ENCODE results near the gene IFT172.
"Not testable (repeated sequence)": the region's sequence is repeated elsewhere in the genome, so short reads cannot be mapped to it uniquely, and the experiment has no call there.

Gene IFT172, protein sequence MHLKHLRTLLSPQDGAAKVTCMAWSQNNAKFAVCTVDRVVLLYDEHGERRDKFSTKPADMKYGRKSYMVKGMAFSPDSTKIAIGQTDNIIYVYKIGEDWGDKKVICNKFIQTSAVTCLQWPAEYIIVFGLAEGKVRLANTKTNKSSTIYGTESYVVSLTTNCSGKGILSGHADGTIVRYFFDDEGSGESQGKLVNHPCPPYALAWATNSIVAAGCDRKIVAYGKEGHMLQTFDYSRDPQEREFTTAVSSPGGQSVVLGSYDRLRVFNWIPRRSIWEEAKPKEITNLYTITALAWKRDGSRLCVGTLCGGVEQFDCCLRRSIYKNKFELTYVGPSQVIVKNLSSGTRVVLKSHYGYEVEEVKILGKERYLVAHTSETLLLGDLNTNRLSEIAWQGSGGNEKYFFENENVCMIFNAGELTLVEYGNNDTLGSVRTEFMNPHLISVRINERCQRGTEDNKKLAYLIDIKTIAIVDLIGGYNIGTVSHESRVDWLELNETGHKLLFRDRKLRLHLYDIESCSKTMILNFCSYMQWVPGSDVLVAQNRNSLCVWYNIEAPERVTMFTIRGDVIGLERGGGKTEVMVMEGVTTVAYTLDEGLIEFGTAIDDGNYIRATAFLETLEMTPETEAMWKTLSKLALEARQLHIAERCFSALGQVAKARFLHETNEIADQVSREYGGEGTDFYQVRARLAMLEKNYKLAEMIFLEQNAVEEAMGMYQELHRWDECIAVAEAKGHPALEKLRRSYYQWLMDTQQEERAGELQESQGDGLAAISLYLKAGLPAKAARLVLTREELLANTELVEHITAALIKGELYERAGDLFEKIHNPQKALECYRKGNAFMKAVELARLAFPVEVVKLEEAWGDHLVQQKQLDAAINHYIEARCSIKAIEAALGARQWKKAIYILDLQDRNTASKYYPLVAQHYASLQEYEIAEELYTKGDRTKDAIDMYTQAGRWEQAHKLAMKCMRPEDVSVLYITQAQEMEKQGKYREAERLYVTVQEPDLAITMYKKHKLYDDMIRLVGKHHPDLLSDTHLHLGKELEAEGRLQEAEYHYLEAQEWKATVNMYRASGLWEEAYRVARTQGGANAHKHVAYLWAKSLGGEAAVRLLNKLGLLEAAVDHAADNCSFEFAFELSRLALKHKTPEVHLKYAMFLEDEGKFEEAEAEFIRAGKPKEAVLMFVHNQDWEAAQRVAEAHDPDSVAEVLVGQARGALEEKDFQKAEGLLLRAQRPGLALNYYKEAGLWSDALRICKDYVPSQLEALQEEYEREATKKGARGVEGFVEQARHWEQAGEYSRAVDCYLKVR (N-terminal part only)

DNA sequence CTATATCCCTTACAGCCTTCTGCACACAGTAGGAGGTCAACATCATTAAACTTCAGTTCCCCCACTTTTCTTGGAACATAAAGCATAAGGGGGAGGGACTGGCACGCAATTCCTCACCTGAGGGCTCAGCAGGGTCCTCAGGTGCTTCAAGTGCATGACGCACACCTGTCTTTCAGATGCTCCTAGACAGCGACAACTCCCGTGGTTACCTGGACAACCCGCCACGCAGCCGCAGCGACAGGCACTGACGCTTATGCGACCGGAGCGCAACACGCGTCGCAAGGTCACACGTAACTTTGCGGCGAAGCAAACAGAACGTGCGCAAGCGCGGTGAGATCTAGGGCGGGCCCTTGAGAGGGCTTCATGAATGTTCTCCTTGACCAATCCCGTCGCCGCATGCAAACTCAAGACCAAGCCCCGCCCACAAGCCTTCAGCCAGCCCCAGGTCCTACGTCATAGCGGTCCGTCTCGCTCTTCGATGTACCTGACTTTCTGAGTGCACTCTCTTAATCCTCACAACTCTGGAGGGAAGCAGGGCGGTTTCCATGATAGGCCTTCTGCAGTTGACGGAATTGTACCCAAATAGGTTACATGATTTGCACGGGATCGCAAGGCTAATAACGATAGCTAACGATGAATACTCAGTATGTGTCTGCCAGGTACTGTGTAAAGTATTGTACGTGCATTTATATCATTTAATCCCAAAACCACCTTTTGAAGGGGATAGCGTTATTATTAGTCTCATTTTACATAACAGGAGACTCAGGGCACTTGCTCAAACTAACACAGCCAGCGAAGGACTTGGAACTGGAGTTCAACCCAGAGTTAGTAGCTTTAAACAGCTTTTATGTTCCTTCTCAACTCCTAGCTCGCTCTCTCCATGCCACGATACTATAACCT is at the start of gene IFT172:
Gene IFT172, minus strand, starts transcription at position 246 of the 900 bp plus-strand sequence. Its CDS starts 90 bp downstream, at position 156.
- FAIRE-seq (peak; percentile 84), DNase-seq (ENCODE audit: low spot score) (peak; percentile 96)

DNA sequence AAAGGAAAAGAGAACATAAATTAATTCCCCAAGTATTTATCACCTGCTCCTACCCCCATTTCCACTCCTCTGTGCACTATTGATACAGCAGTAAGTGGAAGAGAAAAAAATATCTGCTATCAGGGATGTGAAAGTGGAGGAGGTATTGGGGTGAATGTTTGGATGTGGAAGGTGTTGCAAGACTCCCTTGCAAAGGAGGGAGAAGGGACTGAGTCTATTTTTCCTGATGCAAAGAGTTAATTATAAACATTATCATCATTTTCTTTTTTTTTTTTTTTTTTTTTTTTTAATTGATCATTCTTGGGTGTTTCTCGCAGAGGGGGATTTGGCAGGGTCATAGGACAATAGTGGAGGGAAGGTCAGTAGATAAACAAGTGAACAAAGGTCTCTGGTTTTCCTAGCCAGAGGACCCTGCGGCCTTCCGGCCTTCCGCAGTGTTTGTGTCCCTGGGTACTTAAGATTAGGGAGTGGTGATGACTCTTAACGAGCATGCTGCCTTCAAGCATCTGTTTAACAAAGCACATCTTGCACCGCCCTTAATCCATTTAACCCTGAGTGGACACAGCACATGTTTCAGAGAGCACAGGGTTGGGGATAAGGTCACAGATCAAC is 49.4 kb upstream of the IFT172 start:
- FAIRE-seq; DNase-seq (ENCODE audit: low spot score): not testable (repeated sequence)

DNA sequence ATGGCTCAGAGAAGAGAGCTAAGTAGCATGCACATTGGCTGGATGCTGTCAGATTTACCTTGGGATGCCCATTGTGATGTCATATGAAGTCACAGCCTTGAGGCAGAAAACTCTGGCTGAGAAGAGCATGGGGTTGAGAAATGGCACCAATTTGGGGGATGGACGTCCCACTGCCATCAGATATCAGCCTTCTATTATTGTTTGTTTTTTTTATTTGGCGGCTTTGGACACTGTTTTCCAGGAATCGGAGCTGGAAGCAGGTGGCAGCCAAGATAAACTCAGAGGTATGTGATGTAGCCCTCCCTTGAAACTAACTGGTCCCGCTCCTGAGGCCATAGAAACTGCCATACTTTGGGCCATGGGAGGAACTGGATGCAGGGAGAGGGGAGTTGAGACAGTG is 47.7 kb upstream of the IFT172 start:
- FAIRE-seq: no peak
- DNase-seq (ENCODE audit: low spot score): no peak

DNA sequence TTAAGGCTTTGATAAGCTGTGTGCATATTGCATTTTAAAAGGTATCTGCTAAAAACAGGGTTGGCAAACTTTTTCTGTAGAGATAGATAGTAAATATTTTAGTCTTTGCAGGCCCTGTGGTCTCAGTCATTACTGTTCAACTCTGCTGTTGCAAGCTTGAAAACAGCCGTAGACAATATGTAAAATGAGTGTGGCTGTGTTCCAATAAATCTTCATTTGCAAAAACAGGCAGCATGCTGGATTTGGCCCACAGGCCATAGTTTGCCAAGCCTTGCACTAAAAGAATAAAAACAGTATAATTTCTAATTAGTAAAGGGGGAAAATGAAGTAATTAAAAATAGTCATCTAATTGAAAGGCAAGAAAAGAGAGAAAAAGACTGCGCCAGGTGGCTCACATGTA is 42.4 kb upstream of the IFT172 start:
- FAIRE-seq: no peak
- DNase-seq (ENCODE audit: low spot score): no peak

DNA sequence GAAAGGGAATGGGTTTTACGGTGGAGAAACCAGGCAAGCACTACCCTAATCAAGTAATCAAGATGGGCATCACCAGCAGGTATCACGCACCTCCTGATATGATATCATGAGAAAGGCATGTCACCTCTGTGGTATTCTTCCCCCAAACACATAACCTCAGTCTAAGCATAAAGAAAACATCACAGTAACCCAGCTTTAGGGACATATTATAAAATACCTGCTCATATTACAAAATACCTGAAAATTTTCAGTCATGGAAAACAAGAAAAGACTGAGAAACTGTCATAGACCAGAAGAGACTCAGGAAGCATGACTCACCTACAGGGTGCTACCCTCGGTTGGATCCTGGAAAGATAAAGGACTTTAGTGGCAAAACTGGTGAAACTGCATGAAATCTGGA is 37.6 kb upstream of the IFT172 start:
- FAIRE-seq (peak; percentile 46), DNase-seq (ENCODE audit: low spot score) (peak; percentile 31)

DNA sequence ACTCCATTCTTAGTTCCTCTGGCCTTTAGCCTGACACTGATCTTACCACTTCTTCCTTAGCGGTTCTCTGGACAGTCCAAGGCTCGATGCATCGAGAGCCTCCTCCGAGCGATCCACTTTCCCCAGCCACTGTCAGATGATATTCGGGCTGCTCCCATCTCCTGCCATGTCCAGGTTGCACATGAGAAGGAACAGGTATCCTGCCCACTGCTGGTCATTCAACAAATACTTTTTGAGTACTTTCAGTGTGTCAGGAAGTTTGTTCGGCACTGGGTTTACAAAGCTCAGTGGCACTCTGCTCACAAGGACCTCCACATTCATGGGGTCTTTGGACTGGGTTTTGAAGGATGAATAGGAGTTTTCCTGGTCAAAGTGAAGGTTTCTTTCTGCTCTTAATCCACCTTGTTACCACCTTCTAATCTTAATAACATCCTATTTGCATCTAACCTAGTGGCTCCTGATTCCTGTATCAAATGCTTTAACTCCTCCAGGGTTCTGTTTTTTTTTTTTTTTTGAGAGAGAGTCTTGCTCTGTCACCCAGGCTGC is 32.9 kb upstream of the IFT172 start:
- no peak for DNase-seq (ENCODE audit: low spot score)
- FAIRE-seq: no peak

DNA sequence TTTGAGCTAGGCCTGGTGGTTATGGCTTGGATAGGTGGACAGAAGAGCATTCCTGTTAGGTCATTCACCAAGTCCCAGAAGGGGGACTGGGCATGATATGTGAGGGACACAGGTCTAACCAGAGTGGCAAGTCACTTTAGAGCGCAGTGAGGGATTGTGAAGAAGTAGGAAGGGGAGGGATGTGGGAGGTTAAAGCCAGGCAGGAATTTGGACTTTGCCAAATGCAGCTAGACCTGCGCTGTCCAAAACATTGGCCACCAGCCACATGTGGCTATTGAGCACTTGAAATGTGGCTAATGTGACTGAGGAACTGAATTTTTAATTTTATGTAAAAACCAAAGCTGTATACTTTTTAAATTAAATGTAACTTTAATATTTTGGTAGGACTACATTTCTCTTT is 30.8 kb upstream of the IFT172 start:
- FAIRE-seq (no peak), DNase-seq (ENCODE audit: low spot score) (no peak)

DNA sequence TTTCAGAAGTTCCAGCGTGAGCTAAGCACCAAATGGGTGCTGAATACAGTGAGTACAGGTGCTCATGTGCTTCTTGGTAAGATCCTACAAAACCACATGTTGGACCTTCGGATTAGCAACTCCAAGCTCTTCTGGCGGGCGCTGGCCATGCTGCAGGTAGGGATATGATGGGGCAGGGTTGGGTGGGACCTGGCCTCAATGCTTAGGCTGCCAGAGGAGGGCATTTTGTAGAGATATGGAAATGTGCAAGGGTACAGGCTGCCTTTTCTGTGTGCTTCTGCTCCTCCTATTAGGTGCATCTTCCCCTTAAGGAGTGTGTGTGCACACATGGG is 29.2 kb upstream of the IFT172 start:
- FAIRE-seq (no peak), DNase-seq (ENCODE audit: low spot score) (no peak)

DNA sequence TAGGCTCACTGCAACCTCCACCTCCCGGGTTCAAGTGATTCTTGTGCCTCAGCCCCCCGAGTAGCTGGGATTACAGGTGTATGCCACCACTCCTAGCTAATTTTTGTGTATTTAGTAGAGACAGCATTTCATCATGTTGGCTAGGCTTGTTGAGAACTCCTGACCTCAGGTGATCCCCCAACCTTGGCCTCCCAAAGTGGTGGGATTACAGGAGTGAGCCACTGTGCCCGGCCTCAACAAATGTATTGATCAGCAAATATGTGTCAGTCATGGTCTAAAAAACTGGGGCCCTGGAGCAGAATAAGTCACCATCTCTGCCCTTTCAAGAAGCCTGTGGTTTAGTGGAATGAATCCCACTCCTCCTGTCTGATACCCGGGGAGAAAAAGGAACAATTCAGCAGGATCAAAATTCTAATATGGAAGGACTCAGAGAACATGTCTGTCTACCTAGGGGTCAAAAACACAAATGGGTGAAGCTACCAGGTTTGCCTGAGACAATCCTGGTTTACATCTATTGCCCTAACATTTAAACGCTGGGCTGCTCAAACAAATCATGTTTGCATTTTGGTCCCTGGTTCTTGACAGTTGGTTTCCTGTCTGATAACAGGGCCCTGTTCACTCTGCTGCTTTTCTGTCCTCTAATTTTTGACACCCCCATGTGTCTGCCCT is 28.7 kb upstream of the IFT172 start:
- FAIRE-seq: no peak
- no peak for DNase-seq (ENCODE audit: low spot score)

DNA sequence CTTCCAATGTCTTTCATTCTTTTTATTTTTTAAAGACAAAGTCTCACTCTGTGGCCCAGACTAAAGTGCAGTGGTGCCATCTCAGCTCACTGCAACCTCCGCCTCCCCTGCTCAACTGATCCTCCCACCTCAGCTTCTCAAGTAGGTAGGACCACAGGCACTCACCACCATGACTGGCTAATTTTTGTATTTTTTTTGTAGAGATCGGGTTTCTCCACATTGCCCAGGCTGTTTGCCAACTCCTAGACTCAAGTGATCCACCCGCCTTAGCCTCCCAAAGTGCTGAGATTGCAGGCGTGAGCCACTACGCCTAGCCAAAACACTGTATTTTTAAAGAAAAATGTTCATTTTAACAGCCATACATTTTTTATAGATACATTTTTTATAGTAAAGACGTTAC is 19.8 kb upstream of the IFT172 start:
- FAIRE-seq (no peak), DNase-seq (ENCODE audit: low spot score) (no peak)

DNA sequence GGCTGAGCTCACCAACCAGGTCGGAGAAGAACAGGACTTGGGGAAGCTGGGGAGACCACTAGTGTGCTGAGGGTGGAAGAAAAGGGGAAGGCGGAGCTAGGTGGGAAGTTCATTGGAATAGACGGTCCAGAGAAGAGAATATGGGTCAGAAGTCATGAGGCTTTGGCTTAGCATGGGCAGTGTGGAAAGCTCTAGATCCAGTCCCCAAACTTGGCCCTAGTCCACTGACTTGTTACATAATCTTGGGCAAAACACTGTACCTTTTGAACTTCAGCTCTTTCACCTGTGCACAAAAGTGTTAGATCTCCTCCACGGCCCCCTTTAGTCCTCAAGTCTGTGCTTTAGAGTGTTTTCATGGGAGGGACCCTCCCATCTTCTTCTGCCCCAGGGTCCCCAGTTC is 17.8 kb upstream of the IFT172 start:
- DNase-seq (ENCODE audit: low spot score) (no peak), FAIRE-seq (no peak)

DNA sequence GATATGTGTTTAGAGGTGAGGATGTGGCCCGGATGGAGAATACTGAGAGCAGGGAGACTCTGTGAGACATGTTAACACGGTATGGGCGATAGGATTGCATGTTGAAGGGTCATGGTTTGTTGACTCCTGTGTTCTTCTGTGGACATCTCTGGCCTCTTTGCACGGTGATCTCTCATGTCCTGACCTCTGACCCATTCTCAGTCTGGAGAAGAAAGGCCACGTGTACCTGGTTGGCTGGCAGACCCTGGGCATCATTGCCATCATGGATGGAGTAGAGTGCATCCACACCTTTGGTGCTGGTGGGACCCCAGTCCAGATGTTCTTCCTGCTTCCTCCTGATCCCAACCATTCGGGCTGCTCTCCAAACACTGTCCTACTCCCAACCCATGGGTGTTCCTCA is 17.0 kb upstream of the IFT172 start:
- FAIRE-seq: no peak
- no peak for DNase-seq (ENCODE audit: low spot score)

DNA sequence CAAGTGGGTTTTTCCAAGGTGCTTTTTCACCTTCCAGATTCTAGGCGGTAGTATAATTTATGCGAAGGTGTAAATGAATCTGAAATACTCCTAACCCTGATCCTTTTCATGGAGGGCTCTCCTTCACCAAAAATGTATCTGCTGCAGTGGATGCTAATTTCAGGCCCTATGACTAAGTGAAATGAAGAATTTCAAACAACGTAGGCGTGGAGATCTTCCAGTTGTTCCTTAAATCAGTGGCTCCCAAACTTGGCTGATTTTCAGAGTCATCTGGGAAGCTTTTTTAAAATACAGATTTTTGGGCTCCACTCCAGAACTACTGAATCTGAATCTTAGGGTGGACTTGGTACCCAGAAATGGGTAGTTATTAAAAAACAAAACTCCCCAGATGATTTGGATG is 12.6 kb upstream of the IFT172 start:
- DNase-seq (ENCODE audit: low spot score) (no peak), FAIRE-seq (no peak)

DNA sequence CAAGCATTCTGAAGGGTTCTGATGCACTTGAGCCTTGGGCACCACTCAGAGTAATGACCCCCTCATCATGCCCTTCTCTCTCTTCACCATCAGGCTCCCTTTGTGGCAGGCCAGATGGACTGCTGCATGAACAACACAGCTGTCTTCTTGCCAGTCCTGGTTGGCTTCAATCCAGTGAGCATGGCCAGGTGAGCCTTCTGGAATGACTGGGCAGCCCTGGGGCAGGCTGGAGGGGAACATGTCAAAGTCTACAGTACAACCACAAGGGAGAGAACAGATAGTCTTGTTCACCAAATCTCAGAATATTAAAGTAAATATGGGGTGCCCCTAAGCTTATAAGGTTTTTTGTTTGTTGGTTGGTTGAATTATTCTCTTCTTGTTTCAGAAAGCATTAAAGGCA is 11.5 kb upstream of the IFT172 start:
- no peak for DNase-seq (ENCODE audit: low spot score)
- no peak for FAIRE-seq

DNA sequence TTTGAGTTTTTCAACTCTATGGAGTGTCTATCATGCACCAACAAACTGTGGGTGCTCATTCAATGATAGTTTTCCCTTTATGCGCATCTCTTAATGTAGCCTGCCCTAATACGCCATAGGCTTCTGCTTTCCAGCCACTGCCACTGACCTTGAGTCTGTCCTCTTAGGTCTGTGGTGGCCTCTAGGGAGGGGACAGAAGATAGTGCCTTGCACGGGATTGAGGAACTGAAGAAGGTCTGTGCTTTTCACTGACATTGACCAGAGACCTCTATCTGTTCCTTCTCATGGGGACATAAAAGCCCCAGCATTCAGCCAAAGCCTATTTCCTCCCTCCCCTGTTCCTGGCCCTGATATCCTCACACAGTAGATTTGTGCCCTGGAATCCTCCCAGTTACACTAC is 9.4 kb upstream of the IFT172 start:
- DNase-seq (ENCODE audit: low spot score) (no peak), FAIRE-seq (no peak)

DNA sequence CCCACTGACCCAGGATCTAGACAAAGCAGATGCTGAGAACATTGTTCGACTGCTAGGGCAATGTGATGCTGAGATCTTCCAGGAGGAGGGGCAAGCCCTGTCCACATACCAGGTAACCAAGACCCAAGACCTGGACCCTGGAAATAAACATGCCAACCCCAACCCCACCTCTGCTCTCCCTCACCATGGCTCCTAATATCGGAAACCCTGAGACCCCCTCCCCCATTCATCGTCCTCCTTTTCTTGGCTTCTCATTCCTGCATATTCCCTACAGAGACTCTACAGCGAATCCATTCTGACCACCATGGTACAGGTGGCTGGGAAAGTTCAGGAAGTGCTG is 7.7 kb upstream of the IFT172 start:
- FAIRE-seq: no peak

DNA sequence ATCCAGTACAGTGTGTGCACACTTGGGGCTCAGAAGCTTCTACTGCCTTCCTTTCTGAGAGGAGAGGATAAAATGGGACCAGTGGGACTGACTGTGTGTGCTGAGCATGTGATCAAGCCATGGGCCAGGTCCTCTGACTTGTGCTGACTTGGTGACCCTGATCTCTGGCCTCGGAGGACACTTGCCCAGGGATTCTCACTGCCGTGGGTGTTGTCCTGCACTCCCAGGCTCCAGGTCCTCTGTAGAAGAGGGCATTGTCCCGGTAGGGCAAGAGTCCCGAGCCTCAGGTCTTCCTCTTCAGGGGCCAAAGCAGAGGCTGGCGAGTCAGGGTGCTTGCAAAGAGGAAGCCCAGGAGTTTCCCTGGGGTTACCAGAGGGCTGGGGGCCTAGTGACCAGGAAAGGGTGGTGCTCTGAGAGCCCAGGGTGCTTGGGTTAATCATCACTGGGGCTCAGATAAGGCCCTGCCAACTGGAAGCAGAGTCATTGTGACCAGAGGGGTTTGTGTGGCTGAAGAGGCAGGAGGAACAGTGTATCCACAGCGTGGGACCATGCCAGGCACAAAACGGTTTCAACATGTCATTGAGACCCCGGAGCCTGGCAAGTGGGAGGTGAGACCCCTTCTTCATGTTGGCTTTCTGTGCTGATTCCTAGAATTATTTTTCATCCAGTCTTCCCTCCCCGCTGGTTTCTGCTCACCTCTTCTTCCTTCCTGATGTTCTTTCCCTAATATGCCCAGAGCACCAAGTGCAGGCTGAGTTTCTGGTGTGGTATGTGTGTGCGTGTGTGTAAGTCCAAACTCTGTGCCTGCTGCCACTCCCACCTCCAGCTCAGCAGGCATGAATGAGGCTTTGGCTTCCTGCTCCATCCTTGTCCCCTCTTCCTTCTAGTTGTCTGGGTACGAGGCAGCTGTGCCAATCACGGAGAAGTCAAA is 7.1 kb upstream of the IFT172 start, which contains the start of gene GCKR:
Gene GCKR, plus strand, starts transcription at position 483 of the 931 bp plus-strand sequence. Its CDS starts 66 bp downstream, at position 549.
- FAIRE-seq (peak; percentile 68), DNase-seq (ENCODE audit: low spot score) (peak; percentile 64)

More for the DNA sequence above, 7.7 kb upstream of the IFT172 start:
- no peak for DNase-seq (ENCODE audit: low spot score)

DNA sequence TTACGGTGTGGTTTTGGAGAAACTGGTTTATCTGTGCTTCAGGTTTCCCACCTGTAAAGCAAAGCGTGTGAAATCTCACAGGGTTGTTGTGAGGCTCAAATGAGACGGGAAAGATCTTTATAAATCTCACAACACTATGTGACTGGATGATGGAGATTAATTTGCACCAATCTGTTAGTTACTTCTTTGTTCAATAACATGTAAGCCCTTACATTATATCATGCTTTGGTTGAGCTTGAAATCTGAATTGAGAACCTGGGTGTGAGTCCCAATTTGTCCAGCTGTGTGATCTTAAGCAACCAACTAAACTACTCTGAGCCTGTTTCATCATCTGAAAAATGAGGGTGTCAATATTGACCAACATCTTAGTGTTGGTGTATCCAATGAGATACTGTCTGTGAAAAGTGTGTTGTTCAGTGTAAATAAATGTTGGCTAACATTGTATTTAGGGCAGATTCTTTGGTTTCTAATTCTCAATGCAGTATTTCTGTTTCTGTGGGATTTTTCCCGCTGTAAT is 6.4 kb upstream of the IFT172 start:
- DNase-seq (ENCODE audit: low spot score) (no peak), FAIRE-seq (no peak)
